Astrocyte of the cerebellum (primary cell): ENCODE data around the gene TSPEAR.

Experiments
- DNase-seq: peaks from one replicate; pipeline ENCODE4 v3.0.0-alpha.2; 2011; ENCODE audit warnings: low read depth
- H3K4me3 ChIP-seq: 2 replicates; pipeline ENCODE4 v1.5.1; 2011; ENCODE audit warnings: mild to moderate bottlenecking, low read depth, low read length, moderate library complexity
- CTCF ChIP-seq: IDR thresholded peaks from 2 replicates; pipeline ENCODE4 v1.5.1; 2012; ENCODE audit warnings: low read length, low read depth, moderate library complexity, mild to moderate bottlenecking; ENCODE audit errors: missing control alignments
- in situ Hi-C: cut with HindIII; loops from 2 replicates; pipeline ENCODE4 v1.10.0; 2017; ENCODE audit warnings: low sequenced_read_pairs

TSPEAR gene

DNA sequence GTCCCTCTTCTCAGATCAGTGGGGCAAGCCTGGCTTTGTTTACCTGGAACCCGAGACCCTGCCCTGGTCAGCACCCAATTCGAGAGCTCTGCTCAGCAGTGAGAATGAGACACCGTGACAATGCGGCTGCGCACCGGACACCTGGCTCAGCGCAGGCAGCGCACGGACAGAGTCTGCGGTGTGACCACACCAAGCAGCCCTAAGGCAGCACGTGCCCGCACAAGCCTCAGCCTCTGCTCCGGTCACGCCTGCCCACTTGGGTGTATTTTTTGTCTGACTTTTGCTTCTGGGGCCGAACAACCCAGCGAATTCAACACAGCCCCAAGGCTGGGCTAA lies 94.8 kb downstream of the TSPEAR start:
- DNase-seq: no peak
- in situ Hi-C loops: no loop called here
- no peak overlapping the region for H3K4me3 ChIP-seq
- no peak for TF ChIP-seq CTCF

- in situ Hi-C loops: no loop called here
- no peak for DNase-seq
- TF ChIP-seq CTCF: no peak
- no peak overlapping the region for H3K4me3 ChIP-seq
Observed at GRCh38 chr21:44615911-44616590, 95.3 kb downstream of the TSPEAR start.

GRCh38 chr21:44615466-44615865 lies 95.9 kb downstream of the TSPEAR start:
- no peak overlapping the region for H3K4me3 ChIP-seq
- no peak for DNase-seq
- in situ Hi-C loops: no loop called here
- no peak for TF ChIP-seq CTCF

GRCh38 chr21:44614961-44615391 lies 96.4 kb downstream of the TSPEAR start:
- in situ Hi-C loops: no loop called here
- no peak for DNase-seq
- TF ChIP-seq CTCF: no peak

GRCh38 chr21:44614161-44614631 lies 97.2 kb downstream of the TSPEAR start:
- in situ Hi-C loops: no loop called here
- DNase-seq: no peak
- no peak for TF ChIP-seq CTCF
- H3K4me3 ChIP-seq: no peak overlapping the region

More at GRCh38 chr21:44614961-44615391, 96.4 kb downstream of the TSPEAR start:
- no peak overlapping the region for H3K4me3 ChIP-seq

GRCh38 chr21:44613386-44614155 lies 97.8 kb downstream of the TSPEAR start:
- no peak for DNase-seq
- in situ Hi-C loops: no loop called here
- TF ChIP-seq CTCF: no peak

More at GRCh38 chr21:44613386-44614155, 97.8 kb downstream of the TSPEAR start:
- no peak overlapping the region for H3K4me3 ChIP-seq
